PC-3 (cell line): ENCODE measurements around the gene STOX2. TPM values are rescaled to one million over a fixed set of nuclear protein-coding genes. Genes with fewer than 3 reads are reported as not detected.
"Not testable (repeated sequence)": the region's sequence is repeated elsewhere in the genome, so short reads cannot be mapped to it uniquely, and the experiment has no call there.

Experiments used
- ATAC-seq: fragments of 200-7000 bp; cut with Tn5 transposase; 2 replicates; pipeline ENCODE4 v1.9.1; 2020; ENCODE audit warnings: mild to moderate bottlenecking, moderate library complexity
- BruUV-seq: library from RNA; stranded (reverse); fragments of 400-500 nt; replicated peaks from 2 replicates; lab custom pipeline; 2021; lab: Mats Ljungman, UMichigan
- CTCF ChIA-PET: fragments of 300-600 bp; sonication (Branson Sonifier 250); formaldehyde crosslinking; loops from one replicate; lab custom pipeline; 2022; ENCODE audit warnings: antibody characterized with exemption; lab: Charles Lee
- POLR2A ChIA-PET: fragments of 300-600 bp; sonication (Branson Sonifier 250); formaldehyde crosslinking; loops from one replicate; lab custom pipeline; 2022; ENCODE audit warnings: antibody characterized with exemption; ENCODE audit not compliant: unreplicated experiment; lab: Charles Lee
- DNase-seq: peaks from one replicate; pipeline ENCODE4 v3.0.0-alpha.2; 2015
- H2AFZ ChIP-seq: fragments of 300-600 bp; sonication (generic); 2 replicates; pipeline ENCODE4 v1.6.0; 2016; ENCODE audit warnings: antibody characterized with exemption, low read length
- H3F3A ChIP-seq: fragments of 300-600 bp; sonication (generic); one replicate; pipeline ENCODE4 v1.6.0; 2017; ENCODE audit warnings: antibody characterized with exemption, low read length, control low read depth, mild to moderate bottlenecking; ENCODE audit not compliant: unreplicated experiment
- H3K27ac ChIP-seq: fragments of 300-600 bp; sonication (generic); 2 replicates; pipeline ENCODE4 v1.5.1; 2016; ENCODE audit warnings: mild to moderate bottlenecking, low read length
- H3K27me3 ChIP-seq: fragments of 300-600 bp; sonication (generic); 2 replicates; pipeline ENCODE4 v1.6.1; 2016; ENCODE audit warnings: low read length, mixed read lengths
- H3K36me3 ChIP-seq: fragments of 300-600 bp; sonication (generic); 2 replicates; pipeline ENCODE4 v1.6.1; 2016; ENCODE audit warnings: low read depth, mixed run types, low read length, mixed read lengths
- H3K4me1 ChIP-seq: fragments of 300-600 bp; sonication (generic); 2 replicates; pipeline ENCODE4 v1.5.1; 2016; ENCODE audit warnings: low read length; ENCODE audit not compliant: insufficient read depth
- H3K4me2 ChIP-seq: fragments of 300-600 bp; sonication (generic); 2 replicates; pipeline ENCODE4 v1.6.0; 2016; ENCODE audit warnings: low read length
- H3K4me3 ChIP-seq: fragments of 300-600 bp; sonication (generic); 2 replicates; pipeline ENCODE4 v1.5.1; 2016; ENCODE audit warnings: mild to moderate bottlenecking, low read length, mixed read lengths
- H3K79me2 ChIP-seq: fragments of 300-600 bp; sonication (generic); 2 replicates; pipeline ENCODE4 v1.6.1; 2017; ENCODE audit warnings: low read length, mixed read lengths
- H3K9ac ChIP-seq: fragments of 300-600 bp; sonication (generic); 2 replicates; pipeline ENCODE4 v1.6.0; 2016; ENCODE audit warnings: mild to moderate bottlenecking, low read length
- H3K9me2 ChIP-seq: fragments of 300-600 bp; sonication (generic); replicated peaks from 2 replicates; pipeline ENCODE4 v1.6.1; 2016; ENCODE audit warnings: mixed run types, low read length, mixed read lengths
- H3K9me3 ChIP-seq: fragments of 300-600 bp; sonication (generic); 2 replicates; pipeline ENCODE4 v1.6.1; 2016; ENCODE audit warnings: low read length, mixed read lengths
- H4K20me1 ChIP-seq: fragments of 300-600 bp; sonication (generic); 2 replicates; pipeline ENCODE4 v1.6.1; 2016; ENCODE audit warnings: low read length, mixed read lengths
- EZH2 ChIP-seq: fragments of 300-600 bp; sonication (generic); IDR thresholded peaks from one replicate; pipeline ENCODE4 v1.6.1; 2017; ENCODE audit warnings: antibody characterized with exemption, mild to moderate bottlenecking, low read length; ENCODE audit not compliant: unreplicated experiment
- EZH2phosphoT487 ChIP-seq: fragments of 300-600 bp; sonication (generic); IDR thresholded peaks from 2 replicates; pipeline ENCODE4 v1.6.1; 2018; ENCODE audit warnings: mild to moderate bottlenecking, antibody characterized with exemption, low read length, borderline replicate concordance
- intact Hi-C: fragments of 100-400 bp; cut with micrococcal nuclease; formaldehyde crosslinking; loops from 2 replicates; pipeline ENCODE4 v1.9.0; 2023
- total RNA-seq: library from RNA; depleted of rRNA; stranded (reverse); fragments of >200 nt; gene quantifications from 2 replicates; pipeline ENCODE4 v1.2.3, GENCODE V29; 2014
- TF ChIP-seq, protein P1 (sequence below): fragments of 300-600 bp; sonication (generic); conservative IDR thresholded peaks from 2 replicates; pipeline ENCODE4 v1.5.1; 2017; ENCODE audit warnings: antibody characterized with exemption, low read depth, mild to moderate bottlenecking, low read length

Gene STOX2
- total RNA-seq, 1 experiment from 2014 or later: 3.6 TPM

DNA sequence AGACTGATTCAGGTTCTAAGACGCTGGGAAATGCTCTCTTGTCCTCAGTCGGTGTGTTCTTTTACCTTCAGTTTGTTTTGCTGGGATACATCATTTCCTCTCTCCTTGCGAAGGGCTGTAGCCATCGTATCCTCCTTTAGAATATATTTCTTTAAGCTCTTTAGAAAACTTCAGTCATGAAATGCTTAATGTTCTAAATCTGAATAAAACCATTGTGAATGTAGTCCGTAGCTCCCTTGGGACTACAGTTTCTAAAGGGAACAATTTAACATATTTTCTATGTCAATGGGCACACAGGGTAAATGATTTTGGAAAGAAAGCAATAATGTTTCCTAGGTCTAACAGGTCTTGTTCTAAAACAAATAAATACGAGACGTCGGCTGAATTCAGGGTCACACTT, 40.6 kb downstream of the STOX2 start:
- Histone ChIP-seq H3F3A (no peaks in the 10 kb centered on the region), H3K9me2 (no peaks in the 10 kb centered on the region), H3K9me3 (no peaks in the 10 kb centered on the region), H3K27ac (no peak overlapping the region), H3K79me2 (no peaks in the 10 kb centered on the region), H3K4me1 (no peaks in the 10 kb centered on the region), H3K27me3 (no peaks in the 10 kb centered on the region), H3K36me3 (no peaks in the 10 kb centered on the region), H4K20me1 (no peaks in the 10 kb centered on the region), H3K4me3 (no peak overlapping the region), H2AFZ (no peak overlapping the region), H3K9ac (no peak overlapping the region), H3K4me2 (no peak overlapping the region)
- DNase-seq: no peak
- TF ChIP-seq EZH2phosphoT487 (no peak), EZH2 (no peak)
- TF ChIP-seq, protein P1, sequence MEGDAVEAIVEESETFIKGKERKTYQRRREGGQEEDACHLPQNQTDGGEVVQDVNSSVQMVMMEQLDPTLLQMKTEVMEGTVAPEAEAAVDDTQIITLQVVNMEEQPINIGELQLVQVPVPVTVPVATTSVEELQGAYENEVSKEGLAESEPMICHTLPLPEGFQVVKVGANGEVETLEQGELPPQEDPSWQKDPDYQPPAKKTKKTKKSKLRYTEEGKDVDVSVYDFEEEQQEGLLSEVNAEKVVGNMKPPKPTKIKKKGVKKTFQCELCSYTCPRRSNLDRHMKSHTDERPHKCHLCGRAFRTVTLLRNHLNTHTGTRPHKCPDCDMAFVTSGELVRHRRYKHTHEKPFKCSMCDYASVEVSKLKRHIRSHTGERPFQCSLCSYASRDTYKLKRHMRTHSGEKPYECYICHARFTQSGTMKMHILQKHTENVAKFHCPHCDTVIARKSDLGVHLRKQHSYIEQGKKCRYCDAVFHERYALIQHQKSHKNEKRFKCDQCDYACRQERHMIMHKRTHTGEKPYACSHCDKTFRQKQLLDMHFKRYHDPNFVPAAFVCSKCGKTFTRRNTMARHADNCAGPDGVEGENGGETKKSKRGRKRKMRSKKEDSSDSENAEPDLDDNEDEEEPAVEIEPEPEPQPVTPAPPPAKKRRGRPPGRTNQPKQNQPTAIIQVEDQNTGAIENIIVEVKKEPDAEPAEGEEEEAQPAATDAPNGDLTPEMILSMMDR: no peak
- ATAC-seq: no peak
- CTCF ChIA-PET: no interaction called here
- no TSS peak for BruUV-seq
- POLR2A ChIA-PET: no interaction called here
- intact Hi-C loops: no loop called here

DNA sequence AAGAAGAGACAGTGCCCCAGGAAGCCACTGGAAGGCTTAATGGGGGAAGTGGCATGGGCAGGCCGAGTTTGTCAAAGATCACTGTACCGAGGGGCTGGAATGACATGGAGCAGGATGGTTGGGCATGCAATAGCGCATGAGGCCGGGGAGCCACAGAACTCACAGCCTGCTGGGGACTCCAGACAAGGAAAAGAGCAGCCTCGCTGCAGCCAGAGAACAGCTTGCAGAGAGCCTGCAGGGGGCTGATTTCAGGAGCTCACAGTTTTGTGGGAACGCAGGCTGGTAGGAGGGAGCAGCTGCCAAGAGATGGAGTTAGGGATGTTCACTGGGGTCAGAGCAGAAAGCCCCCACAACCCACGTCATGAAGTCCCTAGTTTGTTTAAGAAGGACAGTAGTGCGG, 45.4 kb downstream of the STOX2 start:
- Histone ChIP-seq H3K4me1 (no peaks in the 10 kb centered on the region), H3K27me3 (no peaks in the 10 kb centered on the region), H3K9ac (no peak overlapping the region), H3K27ac (no peak overlapping the region), H3F3A (no peaks in the 10 kb centered on the region), H2AFZ (no peak overlapping the region), H3K9me2 (no peaks in the 10 kb centered on the region), H3K9me3 (no peaks in the 10 kb centered on the region), H4K20me1 (no peaks in the 10 kb centered on the region), H3K36me3 (no peaks in the 10 kb centered on the region), H3K4me2 (no peak overlapping the region), H3K79me2 (no peaks in the 10 kb centered on the region), H3K4me3 (no peak overlapping the region)
- ChIA-PET POLR2A (no interaction called here), CTCF (no interaction called here)
- intact Hi-C loops: loop anchor here (10.0 kb wide), 1 partner anchor 124 kb away; no protein-coding TSS in a partner anchor
- no peak for TF ChIP-seq EZH2
- TF ChIP-seq, protein P1: no peak
- no peak for TF ChIP-seq EZH2phosphoT487
- ATAC-seq (no peak), DNase-seq (no peak)
- no TSS peak for BruUV-seq

DNA sequence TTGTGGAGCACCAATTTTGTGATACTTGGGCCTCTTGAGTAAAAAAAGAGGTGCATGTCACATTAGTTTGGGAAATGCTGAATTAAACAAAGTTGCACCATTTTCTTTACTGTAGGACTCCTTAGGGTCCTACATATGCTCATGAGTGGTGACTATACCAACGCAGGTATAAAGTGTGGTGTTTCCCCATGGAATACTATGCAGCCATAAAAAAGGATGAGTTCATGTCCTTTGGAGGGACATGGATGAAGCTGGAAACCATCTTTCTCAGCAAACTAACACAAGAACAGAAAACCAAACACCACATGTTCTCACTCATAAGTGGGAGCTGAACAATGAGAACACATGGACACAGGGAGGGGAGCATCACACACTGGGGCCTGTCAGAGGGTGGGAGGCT, 47.5 kb downstream of the STOX2 start:
- H3K4me1 ChIP-seq, H3K9ac ChIP-seq, CTCF ChIA-PET, H2AFZ ChIP-seq, H3K9me3 ChIP-seq, H3K36me3 ChIP-seq, ATAC-seq, H3F3A ChIP-seq, BruUV-seq, H3K4me3 ChIP-seq, H3K27me3 ChIP-seq, H3K79me2 ChIP-seq, H3K9me2 ChIP-seq, H3K4me2 ChIP-seq, H3K27ac ChIP-seq, DNase-seq, POLR2A ChIA-PET, H4K20me1 ChIP-seq: not testable (repeated sequence)
- intact Hi-C loops: loop anchor here (10.0 kb wide), 1 partner anchor 122 kb away; no protein-coding TSS in a partner anchor
